Transverse colon (tissue), 4 donors: Measurements from ENCODE around the gene PLP2. TPM values are rescaled to one million over a fixed set of nuclear protein-coding genes. Genes with fewer than 3 reads are reported as not detected.

Experiments used
- DNase-seq: peaks from one replicate; pipeline ENCODE4 v3.0.0-alpha.2; 2019
- H3K27ac ChIP-seq, 4 donors: fragments of 200-600 bp; sonication (generic); 2 replicates each; pipeline ENCODE4 v1.5.1; 2016 to 2018; ENCODE audit warnings: inconsistent platforms in 4 of 4
- H3K27me3 ChIP-seq: fragments of 200-600 bp; sonication (generic); 2 replicates; pipeline ENCODE4 v1.5.1; 2017; ENCODE audit warnings: inconsistent platforms
- H3K36me3 ChIP-seq, 4 donors: fragments of 200-600 bp; sonication (generic); 2 replicates each; pipeline ENCODE4 v1.5.1; 2017 to 2019; ENCODE audit warnings: inconsistent platforms in 4 of 4
- H3K4me1 ChIP-seq, 4 donors: fragments of 200-600 bp; sonication (generic); 2 replicates each; pipeline ENCODE4 v1.5.1; 2017 to 2020; ENCODE audit warnings: inconsistent platforms in 4 of 4
- H3K4me3 ChIP-seq, 4 donors: fragments of 200-600 bp; sonication (generic); 1 replicate in 1 of 4; 2 replicates in 3 of 4; pipeline versions ENCODE4 v1.5.1 to v1.6.1; 2017 to 2019; ENCODE audit warnings: inconsistent platforms in 4 of 4
- H3K9me3 ChIP-seq, 2 donors: fragments of 200-600 bp; sonication (generic); 2 replicates each; pipeline ENCODE4 v1.5.1; 2017 to 2019; ENCODE audit warnings: inconsistent platforms in 2 of 2
- EP300 ChIP-seq: sonication (generic); formaldehyde crosslinking; IDR thresholded peaks from one replicate; pipeline ENCODE4 v1.6.1; 2017; ENCODE audit warnings: antibody characterized with exemption, low read depth
- POLR2A ChIP-seq: fragments of 450-650 bp; IDR thresholded peaks from one replicate; pipeline ENCODE4 v1.6.1; 2016; ENCODE audit warnings: antibody characterized with exemption, mild to moderate bottlenecking, moderate library complexity
- POLR2AphosphoS5 ChIP-seq, 3 donors: sonication (generic); formaldehyde crosslinking; IDR thresholded peaks; one replicate each; pipeline ENCODE4 v1.6.1; 2016; ENCODE audit warnings: antibody characterized with exemption in 3 of 3
- WGBS, 2 donors: methylation state at CpG; one replicate each; pipeline ENCODE4 v1.1.5; 2018; ENCODE audit warnings: low coverage in 1 of 2; 5-methylcytosine and 5-hydroxymethylcytosine counted together
- in situ Hi-C, 4 donors: fragments of 200-750 bp; cut with MboI; loops; one replicate each; pipeline versions ENCODE4 v1.15.0 to v1.15.1; 2017; ENCODE audit warnings: low sequenced_read_pairs in 3 of 4, low pct_ligation_motif_present in 1 of 4, low pct_unique_long_range_greater_than_20kb in 1 of 4
- intact Hi-C: fragments of 100-400 bp; cut with DNase I; formaldehyde crosslinking; loops from one replicate; pipeline ENCODE4 v1.15.1; 2023; ENCODE audit warnings: low total_unique reads
- total RNA-seq, 4 donors: library from RNA; depleted of rRNA; stranded (reverse); fragments of >200 nt; gene quantifications; one replicate each; pipeline ENCODE4 v1.1.0, GENCODE V29; 2016
- TF ChIP-seq, protein P1 (sequence below), 5 experiments: fragments of 200-600 bp in 3 of 5; fragments of 450-650 bp in 2 of 5; sonication (generic) in 3 of 5; IDR thresholded peaks; 1 replicate in 2 of 5; 2 replicates in 3 of 5; pipeline ENCODE4 v1.5.1; 2016 to 2017; ENCODE audit warnings: antibody characterized with exemption in 5 of 5, inconsistent platforms in 3 of 5, mild to moderate bottlenecking in 2 of 5, moderate library complexity in 1 of 5

PLP2 gene
- total RNA-seq, 4 donors from 2014 or later, result 31.0 to 60.3 (median 43.2) TPM

DNA sequence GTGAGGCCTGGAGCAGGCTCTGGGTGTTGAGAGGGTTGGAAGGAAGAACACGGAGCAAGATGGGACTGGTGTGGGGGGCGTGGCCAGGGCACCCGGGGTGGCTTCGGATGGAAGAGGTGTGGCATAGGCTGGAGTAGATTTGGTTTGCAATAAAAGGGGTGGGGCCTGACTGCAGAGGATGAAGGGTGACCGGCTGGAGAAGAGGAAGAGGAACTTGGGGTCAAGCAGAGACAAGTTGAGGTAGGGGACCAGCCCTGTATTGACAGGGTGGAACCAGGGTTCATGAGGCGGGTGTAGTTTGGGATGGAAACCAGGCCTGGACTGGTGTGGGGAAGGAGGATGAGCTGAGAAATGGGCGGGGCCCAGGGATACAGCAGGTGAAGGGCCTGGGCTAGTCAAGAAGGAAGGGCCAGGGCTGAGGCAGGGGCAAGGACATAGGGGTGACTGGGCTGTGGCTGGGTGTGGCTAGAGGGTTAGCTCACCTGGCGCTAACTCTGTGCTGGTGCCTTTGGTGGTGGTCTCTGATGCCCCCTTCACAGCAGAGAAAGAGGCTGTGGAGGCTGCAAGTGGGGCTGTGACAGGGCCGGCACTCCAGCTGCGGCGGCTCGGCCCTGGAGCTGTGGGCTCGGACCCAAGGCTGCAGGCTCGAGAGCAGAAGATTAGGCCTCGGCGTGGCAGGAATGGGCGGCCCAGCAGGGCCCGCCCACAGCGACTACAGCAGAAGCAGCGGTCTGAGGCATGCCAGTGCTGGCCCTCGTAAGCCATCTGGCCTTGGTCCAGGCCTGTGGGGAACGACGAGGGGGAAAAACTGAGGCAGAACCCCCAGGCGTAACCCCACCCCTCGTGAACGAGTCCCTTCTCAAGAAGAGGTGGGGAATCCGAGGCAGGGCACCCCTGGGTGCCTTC lies 5.0 kb downstream of the PLP2 start:
- Histone ChIP-seq H3K4me3 (no peak overlapping the region), H3K27ac (peak overlapping the region; percentile 69 to 80 (median 78)), H3K4me1 (peaks cover 4 to 22% (median 10%) of the 10 kb centered on the region in 4 donors), H3K27me3 (no peaks in the 10 kb centered on the region), H3K9me3 (no peaks in the 10 kb centered on the region), H3K36me3 (no peaks in the 10 kb centered on the region)
- DNase-seq, result no peak
- intact Hi-C loops, result no loop called here
- TF ChIP-seq, protein P1, sequence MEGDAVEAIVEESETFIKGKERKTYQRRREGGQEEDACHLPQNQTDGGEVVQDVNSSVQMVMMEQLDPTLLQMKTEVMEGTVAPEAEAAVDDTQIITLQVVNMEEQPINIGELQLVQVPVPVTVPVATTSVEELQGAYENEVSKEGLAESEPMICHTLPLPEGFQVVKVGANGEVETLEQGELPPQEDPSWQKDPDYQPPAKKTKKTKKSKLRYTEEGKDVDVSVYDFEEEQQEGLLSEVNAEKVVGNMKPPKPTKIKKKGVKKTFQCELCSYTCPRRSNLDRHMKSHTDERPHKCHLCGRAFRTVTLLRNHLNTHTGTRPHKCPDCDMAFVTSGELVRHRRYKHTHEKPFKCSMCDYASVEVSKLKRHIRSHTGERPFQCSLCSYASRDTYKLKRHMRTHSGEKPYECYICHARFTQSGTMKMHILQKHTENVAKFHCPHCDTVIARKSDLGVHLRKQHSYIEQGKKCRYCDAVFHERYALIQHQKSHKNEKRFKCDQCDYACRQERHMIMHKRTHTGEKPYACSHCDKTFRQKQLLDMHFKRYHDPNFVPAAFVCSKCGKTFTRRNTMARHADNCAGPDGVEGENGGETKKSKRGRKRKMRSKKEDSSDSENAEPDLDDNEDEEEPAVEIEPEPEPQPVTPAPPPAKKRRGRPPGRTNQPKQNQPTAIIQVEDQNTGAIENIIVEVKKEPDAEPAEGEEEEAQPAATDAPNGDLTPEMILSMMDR (IDR thresholded peaks at IDR 0.05), result no peak
- TF ChIP-seq POLR2A (no peak), EP300 (no peak), POLR2AphosphoS5 (IDR thresholded peaks at IDR 0.05) (no peak)
- in situ Hi-C loops, result no loop called here
- 67% methylated on average over 27 of the region's 27 CpGs; no CpG with 5 or more reads in 1 of the 2 donors for WGBS, 2 donors

DNA sequence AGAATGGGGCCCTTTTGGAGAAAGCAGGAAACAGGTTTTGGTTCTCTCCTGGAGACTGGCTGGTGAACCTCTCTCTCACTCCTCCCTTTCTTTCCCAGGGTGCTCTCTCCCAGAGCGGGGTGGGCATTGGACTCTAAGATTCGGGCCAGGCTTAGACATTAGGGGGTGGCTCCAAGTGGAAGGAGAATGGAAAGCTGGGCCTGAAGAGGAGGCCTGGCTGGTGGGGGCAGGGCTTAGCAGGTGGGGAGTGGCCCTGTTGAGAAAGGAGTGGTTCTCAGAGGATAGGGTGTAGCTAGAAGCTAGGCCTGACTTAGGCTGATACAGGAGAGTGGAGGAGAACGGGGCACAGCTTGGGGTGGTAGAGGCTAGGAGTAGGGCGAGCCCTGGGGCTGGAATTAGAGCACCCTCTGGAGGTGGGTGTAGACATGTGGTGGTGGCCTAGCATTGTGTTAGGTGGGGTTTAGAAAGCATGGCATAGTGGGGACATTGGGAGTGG lies 5.7 kb downstream of the PLP2 start:
- Histone ChIP-seq H3K9me3 (no peaks in the 10 kb centered on the region), H3K4me3 (no peak overlapping the region), H3K4me1 (peaks cover 4 to 22% (median 10%) of the 10 kb centered on the region in 4 donors), H3K36me3 (no peaks in the 10 kb centered on the region), H3K27ac (peak overlapping the region; percentile 69 to 80 (median 78)), H3K27me3 (no peaks in the 10 kb centered on the region)
- WGBS, 2 donors, result 78% methylated on average over 4 of the region's 4 CpGs; no CpG with 5 or more reads in 1 of the 2 donors
- TF ChIP-seq, protein P1 (IDR thresholded peaks at IDR 0.05), result no peak
- TF ChIP-seq POLR2A, result no peak
- TF ChIP-seq POLR2AphosphoS5 (IDR thresholded peaks at IDR 0.05), result no peak
- no peak for TF ChIP-seq EP300
- intact Hi-C loops, result no loop called here
- no peak for DNase-seq
- in situ Hi-C loops, result no loop called here

DNA sequence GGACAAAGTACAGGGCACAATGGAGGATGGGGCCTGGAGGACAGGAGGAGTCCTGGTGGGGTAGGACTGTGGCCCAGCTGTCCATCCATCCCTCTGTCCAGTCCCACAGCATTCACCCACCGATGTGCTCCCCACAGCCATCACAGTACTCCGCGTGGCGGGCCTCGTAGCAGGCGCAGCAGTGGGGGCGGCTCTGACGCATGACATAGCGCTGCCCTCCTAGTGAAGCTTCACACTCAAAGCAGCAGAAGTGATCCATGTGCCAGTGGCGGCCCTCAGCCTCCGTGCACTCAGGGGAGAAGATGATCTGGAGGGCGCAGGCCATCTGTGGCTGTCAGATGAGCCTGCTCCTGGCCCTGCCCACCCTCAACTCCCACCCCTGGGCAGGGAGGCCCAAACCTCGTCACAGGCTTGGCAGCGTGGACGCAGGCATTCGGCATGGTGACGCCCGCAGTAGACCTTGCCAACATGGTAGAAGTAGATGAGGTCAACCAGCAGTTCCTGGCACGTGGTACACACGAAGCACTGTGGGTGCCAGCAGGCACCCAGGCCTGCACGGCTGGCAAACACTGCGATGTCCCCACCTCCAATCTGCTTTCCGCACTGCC lies 6.3 kb downstream of the PLP2 start:
- in situ Hi-C loops, result no loop called here
- WGBS, 2 donors, result 92% methylated on average over 19 of the region's 23 CpGs; no CpG with 5 or more reads in 1 of the 2 donors
- H3K27ac ChIP-seq, result peak overlapping the region; percentile 69 to 80 (median 78)
- H3K27me3 ChIP-seq, result no peaks in the 10 kb centered on the region
- peaks cover 0 to under 1% (median 0%) of the 10 kb centered on the region in 4 donors for H3K36me3 ChIP-seq
- TF ChIP-seq POLR2A, result no peak
- TF ChIP-seq, protein P1 (IDR thresholded peaks at IDR 0.05), result no peak
- TF ChIP-seq EP300, result no peak
- no peak for TF ChIP-seq POLR2AphosphoS5 (IDR thresholded peaks at IDR 0.05)
- H3K4me3 ChIP-seq, result no peak overlapping the region
- H3K4me1 ChIP-seq, result peaks cover 4 to 19% (median 9%) of the 10 kb centered on the region in 4 donors
- intact Hi-C loops, result no loop called here
- no peak for DNase-seq
- H3K9me3 ChIP-seq, result no peaks in the 10 kb centered on the region

DNA sequence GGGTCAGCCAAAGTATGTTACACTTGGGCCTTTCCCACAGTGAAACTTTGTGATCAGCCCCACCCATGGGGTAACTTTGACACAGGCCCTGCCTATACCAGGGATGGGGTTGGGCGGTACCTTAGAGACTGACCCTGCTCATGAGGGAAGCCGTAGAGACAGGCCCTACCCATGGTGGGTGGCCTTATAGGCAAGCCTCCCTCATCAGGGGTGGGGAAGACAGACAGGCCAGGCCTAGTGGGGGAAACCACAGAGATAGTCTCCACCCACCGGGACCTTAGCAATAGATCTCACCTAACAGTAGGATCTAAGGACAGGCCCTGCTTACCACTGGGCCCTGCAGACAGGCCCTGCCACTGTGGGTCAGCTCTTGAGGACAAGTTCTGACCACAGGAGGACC lies 6.8 kb downstream of the PLP2 start:
- no peak for DNase-seq
- Histone ChIP-seq H3K4me3 (no peak overlapping the region), H3K27me3 (no peaks in the 10 kb centered on the region), H3K9me3 (no peaks in the 10 kb centered on the region), H3K27ac (no peak overlapping the region), H3K36me3 (peaks cover 0 to 4% (median 0%) of the 10 kb centered on the region in 4 donors), H3K4me1 (peaks cover 0 to 15% (median 7%) of the 10 kb centered on the region in 4 donors)
- in situ Hi-C loops (no loop called here), intact Hi-C loops (no loop called here)
- WGBS, 2 donors, result 89% methylated on average over 3 of the region's 3 CpGs; no CpG with 5 or more reads in 1 of the 2 donors
- TF ChIP-seq EP300 (no peak), POLR2AphosphoS5 (IDR thresholded peaks at IDR 0.05) (no peak), POLR2A (no peak)
- TF ChIP-seq, protein P1 (IDR thresholded peaks at IDR 0.05), result no peak
